Stimulated activated CD4-positive, alpha-beta T cell treated with anti-CD3 and anti-CD28 coated beads, Interleukin-1b, Interleukin-23, amount 100 ng/mL, for 4 hours (primary cell): Measurements from ENCODE around the gene NFAT5.
A peak's percentile ranks its signal among the peaks of the same experiment; 100 is the strongest.
"Not testable (repeated sequence)": the region's sequence is repeated elsewhere in the genome, so short reads cannot be mapped to it uniquely, and the experiment has no call there.

Experiments
- DNase-seq, 2 donors: peaks; one replicate each; pipeline ENCODE4 v3.0.0-alpha.2; 2020; ENCODE audit warnings: low read depth in 2 of 2

NFAT5 gene, protein sequence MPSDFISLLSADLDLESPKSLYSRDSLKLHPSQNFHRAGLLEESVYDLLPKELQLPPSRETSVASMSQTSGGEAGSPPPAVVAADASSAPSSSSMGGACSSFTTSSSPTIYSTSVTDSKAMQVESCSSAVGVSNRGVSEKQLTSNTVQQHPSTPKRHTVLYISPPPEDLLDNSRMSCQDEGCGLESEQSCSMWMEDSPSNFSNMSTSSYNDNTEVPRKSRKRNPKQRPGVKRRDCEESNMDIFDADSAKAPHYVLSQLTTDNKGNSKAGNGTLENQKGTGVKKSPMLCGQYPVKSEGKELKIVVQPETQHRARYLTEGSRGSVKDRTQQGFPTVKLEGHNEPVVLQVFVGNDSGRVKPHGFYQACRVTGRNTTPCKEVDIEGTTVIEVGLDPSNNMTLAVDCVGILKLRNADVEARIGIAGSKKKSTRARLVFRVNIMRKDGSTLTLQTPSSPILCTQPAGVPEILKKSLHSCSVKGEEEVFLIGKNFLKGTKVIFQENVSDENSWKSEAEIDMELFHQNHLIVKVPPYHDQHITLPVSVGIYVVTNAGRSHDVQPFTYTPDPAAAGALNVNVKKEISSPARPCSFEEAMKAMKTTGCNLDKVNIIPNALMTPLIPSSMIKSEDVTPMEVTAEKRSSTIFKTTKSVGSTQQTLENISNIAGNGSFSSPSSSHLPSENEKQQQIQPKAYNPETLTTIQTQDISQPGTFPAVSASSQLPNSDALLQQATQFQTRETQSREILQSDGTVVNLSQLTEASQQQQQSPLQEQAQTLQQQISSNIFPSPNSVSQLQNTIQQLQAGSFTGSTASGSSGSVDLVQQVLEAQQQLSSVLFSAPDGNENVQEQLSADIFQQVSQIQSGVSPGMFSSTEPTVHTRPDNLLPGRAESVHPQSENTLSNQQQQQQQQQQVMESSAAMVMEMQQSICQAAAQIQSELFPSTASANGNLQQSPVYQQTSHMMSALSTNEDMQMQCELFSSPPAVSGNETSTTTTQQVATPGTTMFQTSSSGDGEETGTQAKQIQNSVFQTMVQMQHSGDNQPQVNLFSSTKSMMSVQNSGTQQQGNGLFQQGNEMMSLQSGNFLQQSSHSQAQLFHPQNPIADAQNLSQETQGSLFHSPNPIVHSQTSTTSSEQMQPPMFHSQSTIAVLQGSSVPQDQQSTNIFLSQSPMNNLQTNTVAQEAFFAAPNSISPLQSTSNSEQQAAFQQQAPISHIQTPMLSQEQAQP (N-terminal part only)

DNA sequence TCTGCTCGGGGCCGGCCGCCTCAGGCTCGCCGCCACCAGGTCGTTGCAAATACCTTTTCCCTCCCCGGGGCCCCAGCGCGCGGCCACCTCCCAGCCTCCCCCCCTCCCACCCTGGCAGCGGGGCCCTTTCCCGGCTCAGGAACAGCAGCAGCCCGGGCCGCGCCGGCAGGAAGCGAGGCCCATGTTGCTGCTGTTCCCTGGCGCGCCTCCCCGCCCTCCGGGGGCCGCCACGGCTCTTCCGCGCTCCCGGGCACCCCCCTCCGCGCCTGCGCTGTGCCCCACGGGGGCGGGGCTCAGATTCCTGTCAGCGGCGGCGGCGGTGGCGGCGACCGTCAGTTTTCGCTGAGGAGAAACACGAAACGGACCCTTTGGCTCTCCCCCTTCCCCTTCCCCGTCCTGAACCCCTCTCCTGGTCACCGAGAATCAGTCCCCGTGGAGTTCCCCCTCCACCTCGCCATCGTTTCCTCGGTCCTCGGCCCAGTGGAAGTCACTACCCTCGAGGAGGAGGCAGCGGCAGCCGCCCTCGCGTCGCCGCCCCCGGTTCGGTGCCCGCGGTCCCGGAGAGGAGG, at the start of gene NFAT5:
NFAT5 (plus strand) TSS at position 296 of the 569 bp plus-strand sequence. CDS start 336 bp downstream, outside the sequence.
- DNase-seq = peak; percentile 88

DNA sequence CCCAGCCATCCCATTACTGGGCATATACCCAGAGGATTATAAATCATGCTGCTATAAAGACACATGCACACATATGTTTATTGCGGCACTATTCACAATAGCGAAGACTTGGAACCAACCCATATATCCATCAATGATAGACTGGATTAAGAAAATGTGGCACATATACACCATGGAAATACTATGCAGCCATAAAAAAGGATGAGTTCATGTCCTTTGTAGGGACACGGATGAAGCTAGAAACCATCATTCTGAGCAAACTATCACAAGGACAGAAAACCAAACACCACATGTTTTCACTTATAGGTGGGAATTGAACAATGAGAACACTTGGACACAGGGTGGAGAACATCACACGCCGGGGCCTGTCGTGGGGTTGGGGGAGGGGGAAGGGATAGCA, 47.9 kb upstream of the NFAT5 start:
- DNase-seq = not testable (repeated sequence)

DNA sequence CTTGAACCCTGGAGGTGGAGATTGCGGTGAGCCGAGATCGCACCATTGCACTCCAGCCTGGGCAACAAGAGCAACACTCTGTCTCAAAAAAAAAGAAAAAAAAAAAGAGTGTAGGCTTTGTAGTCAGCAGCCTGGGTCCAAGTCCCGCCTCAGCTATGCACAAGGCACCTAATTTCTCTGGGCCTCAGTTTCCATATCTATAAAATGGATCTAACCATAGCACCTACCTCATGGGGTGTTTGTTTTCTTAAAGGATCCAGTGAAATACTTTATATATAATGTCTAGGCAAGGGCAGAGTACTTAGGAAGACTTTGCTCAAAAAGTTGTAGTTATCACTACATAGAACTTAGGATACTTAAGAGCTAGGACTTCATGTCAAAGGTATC, 45.4 kb upstream of the NFAT5 start:
- no peak for DNase-seq

DNA sequence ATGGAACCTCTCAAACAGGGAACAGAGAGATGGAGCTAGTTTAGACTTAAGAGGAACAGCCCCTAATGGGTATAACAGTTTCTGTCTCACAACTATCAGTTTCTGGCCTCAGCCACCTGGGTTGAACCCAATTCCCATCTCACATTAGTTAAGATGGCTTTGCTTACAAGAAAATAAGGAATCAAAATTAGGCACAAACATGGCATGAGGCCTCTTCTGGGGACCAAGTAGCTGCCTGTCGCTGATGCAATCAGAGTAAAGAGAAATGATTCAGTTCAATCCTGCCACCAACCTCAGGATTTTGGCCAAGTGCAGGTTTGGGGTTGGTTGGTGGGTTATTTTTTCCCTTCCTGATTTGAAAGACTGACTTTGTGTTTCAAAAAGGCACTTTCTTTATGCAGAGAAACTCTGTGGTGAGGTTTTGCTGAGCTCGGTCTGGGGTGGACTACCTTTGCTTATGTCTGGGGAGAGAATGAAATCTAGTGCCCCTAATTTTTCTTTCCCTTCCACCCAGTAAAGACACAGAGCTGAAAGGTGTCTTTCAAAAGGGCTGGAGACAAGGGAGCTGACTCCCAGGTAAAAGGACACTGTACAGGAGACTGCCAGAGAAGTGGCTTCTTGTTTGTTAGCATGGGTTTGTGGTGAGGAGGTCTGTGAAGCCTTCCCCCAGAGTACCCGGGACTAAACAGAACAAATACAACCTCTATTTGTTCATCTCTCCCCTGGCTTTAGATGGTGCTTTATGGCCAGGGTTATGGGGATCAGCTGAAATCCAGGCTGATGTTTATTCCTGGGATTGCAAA, 44.8 kb upstream of the NFAT5 start:
- DNase-seq = no peak

DNA sequence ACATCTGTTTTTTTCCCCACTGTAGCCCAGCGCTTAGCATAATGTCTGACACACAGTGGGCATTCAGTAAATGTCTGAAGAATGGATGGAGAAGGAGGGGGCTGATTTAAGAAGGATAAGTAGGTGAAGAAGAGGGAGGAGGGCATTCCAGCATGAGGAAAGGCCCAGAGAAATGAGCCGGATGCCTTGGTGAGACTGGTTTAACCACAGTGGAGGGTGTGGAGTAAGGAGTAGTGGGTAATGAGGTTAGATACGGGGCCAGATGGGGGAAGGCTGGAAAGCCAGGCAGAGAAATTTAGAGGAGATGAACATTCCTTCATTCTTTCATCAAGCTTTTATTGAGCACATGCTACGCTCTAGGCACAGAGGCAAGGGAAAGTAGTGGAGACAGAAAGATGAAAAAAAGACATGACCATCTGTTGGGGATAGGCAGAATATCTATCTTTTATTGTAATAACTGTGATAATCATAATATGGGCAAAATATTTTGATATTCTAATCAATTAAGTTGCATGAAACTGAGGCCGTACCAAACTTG, 43.7 kb upstream of the NFAT5 start:
- DNase-seq = no peak

DNA sequence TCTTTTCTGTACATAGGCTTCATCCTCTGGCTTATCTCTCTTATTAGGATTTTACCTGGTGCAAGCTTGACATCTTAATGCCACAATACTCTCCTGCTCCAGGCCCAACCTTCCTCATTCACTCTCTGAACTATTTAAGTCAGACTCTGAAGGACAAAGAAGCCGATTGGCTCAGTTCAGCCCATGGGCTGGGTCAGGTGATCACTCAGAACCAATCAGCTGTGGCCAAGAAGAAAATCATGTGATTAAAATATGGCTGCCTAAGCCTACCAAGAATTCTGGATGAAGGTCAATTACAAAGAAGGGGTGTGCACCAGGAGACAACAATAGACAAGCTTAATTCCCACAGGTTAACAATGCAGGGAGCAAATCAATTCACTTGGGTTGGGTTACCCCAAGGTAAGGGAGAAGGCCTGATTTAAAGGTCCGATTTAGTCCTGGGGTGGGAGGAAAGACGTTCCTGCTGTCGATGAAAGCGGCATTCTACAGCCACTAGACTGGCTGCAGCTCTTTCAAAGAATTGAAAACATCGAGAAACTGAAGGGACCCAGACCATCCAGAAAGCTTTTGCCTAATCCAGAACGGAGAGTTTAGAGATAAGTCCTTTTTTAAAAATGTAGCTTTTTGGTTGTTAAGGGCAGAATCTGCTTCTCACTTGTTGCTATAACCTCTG, 42.9 kb upstream of the NFAT5 start:
- DNase-seq = no peak

DNA sequence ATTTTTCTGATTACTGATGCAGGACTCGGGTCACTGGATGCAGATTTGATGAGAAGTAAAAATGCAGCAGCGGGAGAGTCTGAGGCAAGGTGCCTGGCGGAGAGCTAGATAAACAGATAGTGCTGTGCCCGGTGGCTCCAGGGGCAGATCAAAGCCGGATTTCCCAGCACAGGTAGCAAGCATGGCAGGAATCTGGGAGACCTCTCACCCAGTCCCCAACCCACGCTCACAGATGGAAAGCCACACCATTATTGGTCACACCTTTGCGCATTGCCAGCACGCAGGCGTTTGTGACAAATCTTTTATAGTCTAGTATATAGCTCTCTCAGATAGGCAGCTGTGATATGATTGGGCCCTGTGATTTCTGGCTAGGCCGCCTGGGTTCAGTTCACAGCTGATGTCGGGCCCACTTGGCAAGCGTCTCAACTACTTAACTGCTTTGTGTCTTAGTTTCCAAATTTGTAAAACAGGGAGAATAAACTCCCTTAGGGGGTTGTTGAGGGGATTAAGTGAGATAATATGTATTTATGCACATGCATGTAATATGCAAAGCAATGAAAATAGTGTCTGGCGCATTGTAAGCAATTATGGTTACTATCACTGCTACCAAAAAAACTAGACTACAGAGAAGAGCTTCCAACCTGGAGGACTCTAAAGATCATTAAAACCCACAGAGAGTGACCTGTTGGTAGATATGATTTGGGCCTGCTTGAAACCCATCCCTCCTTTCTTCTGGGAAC, 42.0 kb upstream of the NFAT5 start:
- no peak for DNase-seq

DNA sequence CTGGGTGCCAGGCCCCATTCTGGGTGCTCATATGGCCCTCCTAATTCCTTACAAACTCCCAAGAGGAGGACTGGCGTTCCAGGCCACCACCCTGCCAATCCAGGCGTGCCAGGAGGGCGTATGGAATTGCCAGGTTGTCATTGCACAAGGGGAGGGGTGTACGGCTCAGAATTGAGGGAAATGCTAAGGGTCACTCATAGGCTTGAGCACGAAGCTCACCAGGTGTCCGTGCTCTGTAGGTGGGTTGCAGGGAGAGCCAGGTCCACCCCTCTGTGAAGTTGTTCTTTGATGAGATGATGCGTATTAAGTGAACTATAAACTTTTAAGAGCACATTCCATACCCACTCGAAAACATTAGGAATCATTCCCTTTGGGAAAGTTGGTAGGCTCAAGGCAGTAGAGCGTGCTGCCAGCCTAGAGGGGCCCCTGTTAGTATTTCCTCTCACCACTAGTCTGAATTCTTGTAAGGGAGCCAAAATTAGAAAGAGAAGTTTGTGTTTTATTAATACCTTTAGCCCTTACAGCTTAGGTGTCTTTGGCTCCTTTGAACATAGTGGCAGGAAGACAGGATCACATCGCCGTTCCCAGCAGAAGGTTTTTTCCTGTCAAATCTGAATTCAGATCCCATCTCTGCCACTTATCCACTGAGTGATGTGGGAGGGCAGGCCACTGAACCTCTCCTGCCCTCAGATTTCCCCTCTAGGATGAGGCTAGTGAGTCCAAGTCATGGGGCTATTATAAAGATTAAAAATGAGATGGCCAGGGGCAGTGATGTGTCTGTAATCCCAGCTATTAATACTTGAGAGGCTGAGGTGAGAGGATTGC, 38.7 kb upstream of the NFAT5 start:
- DNase-seq = no peak

DNA sequence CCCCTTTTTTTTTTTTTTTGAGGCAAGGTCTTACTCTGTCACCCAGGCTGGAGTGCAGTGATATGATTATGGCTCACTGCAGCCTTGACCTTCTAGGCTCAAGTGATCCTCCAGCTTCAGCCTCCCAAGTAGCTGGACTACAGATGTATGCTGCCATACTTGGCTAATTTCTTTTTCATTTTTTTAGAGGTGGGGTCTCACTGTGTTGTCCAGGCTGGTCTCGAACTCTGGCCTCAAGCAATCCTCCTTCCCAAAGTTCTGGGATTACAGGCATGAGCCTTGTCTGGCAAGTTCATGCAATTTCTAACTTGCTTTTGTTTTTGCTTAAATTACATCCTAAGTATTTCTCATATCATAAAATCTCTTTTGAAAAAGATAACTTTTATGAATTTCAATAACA, 33.8 kb upstream of the NFAT5 start:
- DNase-seq = no peak

DNA sequence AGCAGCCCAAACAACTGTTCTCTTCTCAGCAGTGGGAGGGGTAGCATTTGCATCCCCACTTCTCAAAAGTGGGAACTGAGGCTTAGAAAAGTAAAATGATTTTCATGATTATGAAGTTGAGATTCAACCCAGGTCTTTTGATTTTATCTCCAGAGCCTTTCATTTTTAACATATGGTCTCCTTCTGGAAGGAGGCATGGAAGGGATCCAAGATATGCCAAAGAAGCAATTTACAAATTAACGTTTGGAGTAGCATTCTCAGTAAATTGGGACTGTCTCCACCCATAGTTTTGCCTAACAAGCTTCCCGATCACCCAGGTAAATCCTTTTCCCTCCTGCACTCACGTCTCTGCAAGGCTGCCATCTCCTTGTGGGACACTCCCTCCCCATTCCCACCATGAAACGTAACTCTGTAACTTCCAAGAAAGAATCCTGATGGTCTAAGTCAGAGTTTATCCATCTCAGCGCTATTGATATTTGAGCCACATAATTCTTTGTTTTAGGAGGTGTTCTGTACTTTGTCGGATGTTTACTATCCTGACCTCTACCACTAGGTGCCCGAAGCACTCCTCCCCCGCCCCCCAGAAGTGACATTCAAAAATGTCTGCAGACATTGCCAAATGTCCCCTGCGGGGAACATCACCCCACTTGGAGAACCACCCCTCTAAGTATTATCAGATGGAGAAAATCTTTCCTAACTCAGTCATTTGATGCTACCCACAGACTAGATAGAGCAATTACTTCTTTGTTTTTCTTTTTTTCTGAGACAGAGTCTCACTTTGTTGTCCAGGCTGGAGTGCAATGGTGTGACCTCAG, 32.9 kb upstream of the NFAT5 start:
- DNase-seq = no peak

DNA sequence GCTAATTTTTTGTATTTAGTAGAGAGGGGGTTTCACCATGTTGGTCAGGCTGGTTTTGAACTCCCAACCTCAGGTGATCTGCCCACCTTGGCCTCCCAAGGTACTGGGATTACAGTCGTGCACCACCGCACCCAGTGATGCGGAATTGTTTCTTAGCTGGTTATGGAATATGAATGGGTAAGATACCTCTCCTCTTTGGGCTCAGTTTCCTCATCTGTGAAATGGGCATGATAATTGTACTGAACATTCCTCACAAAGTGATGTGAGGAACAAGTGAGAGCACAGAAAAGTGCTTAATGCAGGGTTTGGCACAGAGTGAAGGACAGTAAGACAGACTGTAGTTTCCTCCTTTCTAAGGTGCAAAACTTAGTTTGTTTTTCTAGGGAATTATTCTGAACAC, 31.0 kb upstream of the NFAT5 start:
- no peak for DNase-seq

DNA sequence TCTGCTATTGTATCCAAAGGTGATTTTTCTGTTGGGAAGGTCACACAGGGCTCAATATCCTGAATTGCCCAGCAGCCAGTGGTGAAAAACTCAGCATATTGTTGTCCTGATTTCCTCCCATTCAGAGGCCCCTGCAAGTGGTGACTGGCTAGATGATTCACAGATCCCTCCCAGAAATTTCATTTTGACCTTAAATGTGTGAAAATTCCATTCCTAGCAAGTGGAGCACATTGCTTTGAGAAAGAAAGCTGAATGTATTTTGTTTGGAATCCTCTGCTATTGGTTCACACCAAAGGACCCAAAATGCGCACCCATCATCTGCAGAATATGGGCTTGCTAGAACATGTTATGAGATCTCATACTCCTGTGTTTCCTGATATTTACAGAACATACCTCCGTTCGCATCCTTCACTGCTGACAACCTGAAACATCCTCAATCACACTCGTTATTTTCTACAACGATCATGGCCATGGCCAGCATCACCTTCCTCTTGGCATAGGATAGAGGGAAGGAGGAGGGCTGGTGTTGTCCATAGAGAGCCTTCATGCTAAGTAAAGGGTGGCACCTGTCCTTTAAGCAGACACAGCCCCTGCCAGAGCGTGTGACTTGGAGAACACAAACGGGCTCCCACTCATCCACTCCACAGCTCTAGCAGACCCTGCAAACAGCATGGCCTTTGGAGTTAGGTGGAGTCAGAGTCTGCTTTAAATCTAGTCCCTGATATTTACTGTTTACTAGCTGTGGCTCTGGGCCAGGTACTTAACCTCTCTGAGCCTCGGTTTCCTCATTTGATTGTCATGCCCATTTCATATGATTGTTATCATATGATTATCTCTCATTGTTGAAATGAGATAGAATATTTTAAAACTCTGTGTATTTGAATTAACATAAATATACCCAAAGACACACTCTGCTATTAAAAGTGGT, 30.4 kb upstream of the NFAT5 start:
- DNase-seq = no peak

DNA sequence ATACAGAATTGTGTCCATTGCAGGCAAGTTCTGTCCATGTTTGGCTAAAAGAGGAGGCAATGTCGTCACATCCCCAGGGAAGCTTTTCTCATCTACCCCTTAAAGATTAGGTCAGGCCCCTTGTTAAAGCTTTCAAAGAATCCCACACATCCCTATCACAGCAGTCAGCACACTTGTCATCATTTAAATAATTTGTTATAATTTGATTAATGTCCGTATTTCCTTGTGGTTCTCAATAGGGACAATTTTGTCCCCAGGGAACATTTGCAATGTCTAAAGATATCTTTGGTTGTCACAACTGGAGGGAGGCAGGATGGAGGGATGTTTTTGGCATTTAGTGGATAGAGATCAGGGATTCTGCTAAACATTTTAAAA, 28.1 kb upstream of the NFAT5 start:
- DNase-seq = no peak

DNA sequence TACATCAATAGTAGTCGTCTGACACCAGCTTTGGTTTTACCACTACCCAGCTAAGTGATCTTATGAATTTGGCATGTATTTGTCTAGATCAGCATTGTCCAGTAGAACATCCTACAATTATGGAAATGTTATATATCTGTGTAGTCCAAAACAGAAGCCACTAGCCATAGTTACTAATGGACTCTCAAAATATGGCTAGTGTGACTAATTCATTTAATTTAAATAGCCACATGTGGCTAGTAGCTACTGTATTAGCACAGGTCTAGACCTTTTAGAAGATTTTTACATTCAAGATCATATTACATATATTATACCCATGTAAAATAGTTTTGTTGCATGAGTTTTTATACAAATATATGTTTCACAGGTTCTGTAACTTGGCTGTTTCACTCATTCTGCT, 27.0 kb upstream of the NFAT5 start:
- no peak for DNase-seq

DNA sequence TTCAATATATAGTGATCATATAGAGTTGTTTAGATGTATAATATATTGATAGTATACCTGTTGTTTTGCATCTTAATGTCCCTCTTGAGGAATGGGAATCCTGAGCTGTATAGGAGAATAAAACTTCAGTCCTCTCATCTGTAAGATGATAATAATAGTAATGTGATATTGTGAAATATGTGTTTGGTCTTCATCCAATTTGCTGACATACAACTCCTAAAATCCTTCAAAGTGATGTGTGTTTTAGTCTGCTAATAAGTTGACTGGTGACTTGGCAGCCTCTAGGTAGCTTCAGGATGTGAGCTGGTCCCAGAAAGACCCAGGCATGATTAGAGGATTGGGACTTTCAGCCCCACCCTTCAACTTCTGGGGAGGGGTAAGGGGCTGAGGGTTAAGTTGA, 22.8 kb upstream of the NFAT5 start:
- no peak for DNase-seq

DNA sequence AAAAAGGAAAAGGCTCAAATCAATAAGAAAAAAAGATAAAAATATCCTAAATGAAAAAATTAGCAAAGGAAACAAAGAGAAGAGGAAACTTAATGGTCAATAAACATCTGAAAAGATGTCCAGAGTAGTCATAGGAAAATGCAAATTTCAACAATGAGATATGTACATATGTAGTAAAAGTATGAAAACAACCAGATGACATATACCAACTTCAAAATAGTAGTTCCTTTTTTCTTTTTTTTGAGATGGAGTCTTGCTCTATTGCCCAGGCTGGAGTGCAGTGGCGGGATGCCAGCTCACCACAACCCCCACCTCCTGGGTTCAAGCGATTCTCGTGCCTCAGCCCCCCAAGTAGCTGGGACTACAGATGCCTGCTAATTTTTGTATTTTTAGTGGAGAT, 21.7 kb upstream of the NFAT5 start:
- no peak for DNase-seq

DNA sequence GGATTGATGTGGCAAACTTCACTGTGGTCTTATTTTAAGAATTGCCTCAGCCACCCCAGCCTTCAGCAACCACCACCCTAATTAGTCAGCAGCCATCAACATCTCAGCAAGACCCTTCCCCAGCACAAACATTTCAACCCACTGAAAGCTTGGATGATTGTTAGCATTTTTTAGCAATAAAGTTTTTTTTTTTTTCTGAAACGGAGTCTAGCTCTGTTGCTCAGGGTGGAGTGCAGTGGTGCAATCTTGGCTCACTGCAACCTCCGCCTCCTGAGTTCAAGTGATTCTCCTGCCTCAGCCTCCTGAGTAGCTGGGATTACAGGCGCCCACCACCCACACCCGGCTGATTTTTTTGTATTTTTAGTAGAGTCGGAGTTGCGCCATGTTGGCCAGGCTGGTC, 19.1 kb upstream of the NFAT5 start:
- DNase-seq = not testable (repeated sequence)
